HL-60 (cell line): ENCODE measurements around the gene MICU1.

Source experiments
- GABPA ChIP-seq: IDR thresholded peaks from 2 replicates; pipeline ENCODE4 v1.6.1; 2012; ENCODE audit warnings: low read depth
- POLR2AphosphoS5 ChIP-seq: IDR thresholded peaks from 2 replicates; pipeline ENCODE4 v1.6.1; 2012; ENCODE audit warnings: low read depth
- TF ChIP-seq, protein P1 (sequence below): IDR thresholded peaks from one replicate; pipeline ENCODE4 v1.5.1; 2011; ENCODE audit warnings: low read length, control low read depth, inconsistent platforms; ENCODE audit not compliant: insufficient read depth
- TF ChIP-seq, protein P2 (sequence below): IDR thresholded peaks from 2 replicates; pipeline ENCODE4 v1.6.1; 2012; ENCODE audit warnings: low read depth; ENCODE audit not compliant: insufficient replicate concordance

DNA sequence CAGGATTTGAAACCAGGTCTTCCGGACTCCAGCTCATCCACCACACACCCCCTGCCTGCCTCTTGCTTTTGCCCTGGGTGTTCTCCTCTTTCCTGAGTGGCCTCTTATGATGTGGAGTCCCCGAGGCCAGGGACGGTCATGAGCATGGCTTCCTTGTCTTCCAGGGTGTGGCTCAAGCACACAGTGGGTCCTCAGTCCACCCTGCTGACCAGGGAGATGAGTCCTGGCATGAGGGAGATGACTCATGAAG, 303.9 kb downstream of the MICU1 start:
- TF ChIP-seq GABPA: no peak
- no peak for TF ChIP-seq POLR2AphosphoS5
- TF ChIP-seq, protein P1, sequence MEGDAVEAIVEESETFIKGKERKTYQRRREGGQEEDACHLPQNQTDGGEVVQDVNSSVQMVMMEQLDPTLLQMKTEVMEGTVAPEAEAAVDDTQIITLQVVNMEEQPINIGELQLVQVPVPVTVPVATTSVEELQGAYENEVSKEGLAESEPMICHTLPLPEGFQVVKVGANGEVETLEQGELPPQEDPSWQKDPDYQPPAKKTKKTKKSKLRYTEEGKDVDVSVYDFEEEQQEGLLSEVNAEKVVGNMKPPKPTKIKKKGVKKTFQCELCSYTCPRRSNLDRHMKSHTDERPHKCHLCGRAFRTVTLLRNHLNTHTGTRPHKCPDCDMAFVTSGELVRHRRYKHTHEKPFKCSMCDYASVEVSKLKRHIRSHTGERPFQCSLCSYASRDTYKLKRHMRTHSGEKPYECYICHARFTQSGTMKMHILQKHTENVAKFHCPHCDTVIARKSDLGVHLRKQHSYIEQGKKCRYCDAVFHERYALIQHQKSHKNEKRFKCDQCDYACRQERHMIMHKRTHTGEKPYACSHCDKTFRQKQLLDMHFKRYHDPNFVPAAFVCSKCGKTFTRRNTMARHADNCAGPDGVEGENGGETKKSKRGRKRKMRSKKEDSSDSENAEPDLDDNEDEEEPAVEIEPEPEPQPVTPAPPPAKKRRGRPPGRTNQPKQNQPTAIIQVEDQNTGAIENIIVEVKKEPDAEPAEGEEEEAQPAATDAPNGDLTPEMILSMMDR: no peak
- TF ChIP-seq, protein P2, sequence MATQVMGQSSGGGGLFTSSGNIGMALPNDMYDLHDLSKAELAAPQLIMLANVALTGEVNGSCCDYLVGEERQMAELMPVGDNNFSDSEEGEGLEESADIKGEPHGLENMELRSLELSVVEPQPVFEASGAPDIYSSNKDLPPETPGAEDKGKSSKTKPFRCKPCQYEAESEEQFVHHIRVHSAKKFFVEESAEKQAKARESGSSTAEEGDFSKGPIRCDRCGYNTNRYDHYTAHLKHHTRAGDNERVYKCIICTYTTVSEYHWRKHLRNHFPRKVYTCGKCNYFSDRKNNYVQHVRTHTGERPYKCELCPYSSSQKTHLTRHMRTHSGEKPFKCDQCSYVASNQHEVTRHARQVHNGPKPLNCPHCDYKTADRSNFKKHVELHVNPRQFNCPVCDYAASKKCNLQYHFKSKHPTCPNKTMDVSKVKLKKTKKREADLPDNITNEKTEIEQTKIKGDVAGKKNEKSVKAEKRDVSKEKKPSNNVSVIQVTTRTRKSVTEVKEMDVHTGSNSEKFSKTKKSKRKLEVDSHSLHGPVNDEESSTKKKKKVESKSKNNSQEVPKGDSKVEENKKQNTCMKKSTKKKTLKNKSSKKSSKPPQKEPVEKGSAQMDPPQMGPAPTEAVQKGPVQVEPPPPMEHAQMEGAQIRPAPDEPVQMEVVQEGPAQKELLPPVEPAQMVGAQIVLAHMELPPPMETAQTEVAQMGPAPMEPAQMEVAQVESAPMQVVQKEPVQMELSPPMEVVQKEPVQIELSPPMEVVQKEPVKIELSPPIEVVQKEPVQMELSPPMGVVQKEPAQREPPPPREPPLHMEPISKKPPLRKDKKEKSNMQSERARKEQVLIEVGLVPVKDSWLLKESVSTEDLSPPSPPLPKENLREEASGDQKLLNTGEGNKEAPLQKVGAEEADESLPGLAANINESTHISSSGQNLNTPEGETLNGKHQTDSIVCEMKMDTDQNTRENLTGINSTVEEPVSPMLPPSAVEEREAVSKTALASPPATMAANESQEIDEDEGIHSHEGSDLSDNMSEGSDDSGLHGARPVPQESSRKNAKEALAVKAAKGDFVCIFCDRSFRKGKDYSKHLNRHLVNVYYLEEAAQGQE: no peak
